ENCODE data around the gene PRDM12.

The PRDM12 gene

GRCh38 chr9:130664251-130665028, at the start of gene PRDM12:
Gene PRDM12, plus strand, starts transcription at chr9:130664594. Its CDS starts 60 bp downstream, at chr9:130664654.
- TF ChIP-seq CTCF (IDR thresholded peaks at IDR 0.05; ENCODE audit: low read depth, low read length, missing control alignments) = no peak
- no peak for DNase-seq (ENCODE audit: low read depth)
- no peak within 1 kb of the TSS for H3K4me3 ChIP-seq (ENCODE audit: low read depth, low read length)

GRCh38 chr9:130616451-130616850, 47.9 kb upstream of the PRDM12 start:
- no peak for DNase-seq (ENCODE audit: low read depth)
- H3K4me3 ChIP-seq (ENCODE audit: low read depth, low read length) = no peak overlapping the region
- TF ChIP-seq CTCF (IDR thresholded peaks at IDR 0.05; ENCODE audit: low read depth, low read length, missing control alignments) = no peak

- H3K4me3 ChIP-seq (ENCODE audit: low read depth, low read length) = no peak overlapping the region
- no peak for DNase-seq (ENCODE audit: low read depth)
- TF ChIP-seq CTCF (IDR thresholded peaks at IDR 0.05; ENCODE audit: low read depth, low read length, missing control alignments) = no peak
Measured at GRCh38 chr9:130623466-130623865, 40.9 kb upstream of the PRDM12 start.

- DNase-seq (ENCODE audit: low read depth) = no peak
- no peak for TF ChIP-seq CTCF (IDR thresholded peaks at IDR 0.05; ENCODE audit: low read depth, low read length, missing control alignments)
Measured at GRCh38 chr9:130624154-130624553, 40.2 kb upstream of the PRDM12 start.

GRCh38 chr9:130626249-130626996, 38.0 kb upstream of the PRDM12 start:
- no peak for DNase-seq (ENCODE audit: low read depth)
- peak; percentile 11 for TF ChIP-seq CTCF (IDR thresholded peaks at IDR 0.05; ENCODE audit: low read depth, low read length, missing control alignments)

More at GRCh38 chr9:130624154-130624553, 40.2 kb upstream of the PRDM12 start:
- no peak overlapping the region for H3K4me3 ChIP-seq (ENCODE audit: low read depth, low read length)

GRCh38 chr9:130627051-130627450, 37.3 kb upstream of the PRDM12 start:
- no peak for DNase-seq (ENCODE audit: low read depth)
- no peak for TF ChIP-seq CTCF (IDR thresholded peaks at IDR 0.05; ENCODE audit: low read depth, low read length, missing control alignments)
- no peak overlapping the region for H3K4me3 ChIP-seq (ENCODE audit: low read depth, low read length)

More at GRCh38 chr9:130626249-130626996, 38.0 kb upstream of the PRDM12 start:
- no peak overlapping the region for H3K4me3 ChIP-seq (ENCODE audit: low read depth, low read length)
